HG02884 (cell line): Measurements from ENCODE around the gene OR4D9.
"Not testable (repeated sequence)": the region's sequence is repeated elsewhere in the genome, so short reads cannot be mapped to it uniquely, and the experiment has no call there.

Experiments used
- ATAC-seq: cut with Tn5 transposase; IDR thresholded peaks from one replicate; pipeline ENCODE4 v1.9.1; 2021; ENCODE audit warnings: mild to moderate bottlenecking, moderate library complexity; ENCODE audit not compliant: unreplicated experiment

OR4D9 gene

DNA sequence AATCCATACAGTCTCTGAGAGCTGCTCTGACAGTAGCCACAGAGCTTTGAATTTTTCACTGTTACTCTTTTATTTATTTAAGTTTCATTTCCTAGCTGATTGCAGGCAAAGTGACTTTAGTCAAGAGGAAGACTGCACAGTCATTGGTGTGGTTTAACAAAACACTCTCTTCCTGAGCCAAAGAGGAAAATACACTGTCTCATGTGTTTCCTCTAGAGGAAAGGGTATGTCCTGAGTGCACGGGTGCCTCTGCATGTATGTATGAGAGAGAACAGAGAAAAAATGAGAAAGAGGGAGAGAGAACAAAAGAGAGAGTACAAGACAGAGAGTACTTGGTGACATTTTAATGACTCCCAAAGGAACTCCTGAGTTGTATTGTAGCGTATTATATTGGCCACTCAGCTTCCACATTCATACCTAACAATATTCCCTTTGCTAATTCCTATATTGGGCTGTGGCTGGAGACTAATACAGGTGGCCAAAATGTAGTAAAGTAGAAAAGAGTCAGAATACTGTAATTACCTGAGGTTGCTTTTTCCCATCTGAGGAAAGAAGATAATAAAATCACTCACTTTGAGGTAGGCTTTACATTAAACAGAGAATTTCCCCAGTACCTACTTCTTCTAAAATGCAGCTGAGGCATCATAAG, at the start of gene OR4D9:
OR4D9 (plus strand) TSS at position 599 of the 649 bp plus-strand sequence. CDS start 3,374 bp downstream, outside the sequence.
- no peak for ATAC-seq

DNA sequence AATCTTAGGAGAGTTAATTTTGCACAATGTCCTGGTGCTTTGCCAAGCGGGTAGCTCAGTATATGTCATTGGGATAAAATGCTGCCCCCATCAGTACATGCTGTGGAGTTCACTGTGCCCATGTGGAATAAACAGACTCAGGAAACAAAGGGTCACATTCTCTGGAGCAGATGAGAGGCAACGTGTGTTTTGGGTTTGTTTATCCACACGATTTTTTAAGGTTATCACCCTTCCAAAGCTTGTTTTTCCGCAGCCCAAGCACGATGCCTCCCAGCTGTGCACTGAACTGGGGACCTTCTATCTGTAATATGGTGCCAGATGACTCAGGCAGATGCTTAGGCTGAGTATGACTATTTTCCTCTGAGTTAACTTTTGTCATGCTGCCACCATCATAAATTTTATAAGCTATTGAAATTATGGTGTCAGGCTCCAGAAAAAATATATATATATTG, 48.1 kb upstream of the OR4D9 start:
- no peak for ATAC-seq

DNA sequence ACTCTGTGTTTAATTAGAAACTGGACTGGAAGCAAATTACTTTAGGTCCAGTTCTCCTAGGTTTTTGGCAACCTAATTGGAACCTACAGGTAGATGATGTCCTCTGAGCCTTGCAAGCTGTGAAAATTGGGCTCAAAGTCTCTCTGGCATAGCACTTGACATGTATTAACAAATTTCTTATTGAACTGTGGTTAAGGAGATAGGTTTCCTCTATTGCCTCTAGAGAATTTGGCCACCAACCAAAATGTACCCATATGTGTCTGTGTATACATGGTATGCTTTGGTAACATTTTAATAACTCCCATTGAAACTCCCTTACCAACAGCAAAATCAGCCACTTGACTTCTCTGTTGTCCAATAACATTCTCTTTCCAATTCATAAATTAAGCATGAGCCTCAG, 38.3 kb upstream of the OR4D9 start, which contains the start of gene OR4D10:
OR4D10 (plus strand) TSS at position 301 of the 400 bp plus-strand sequence. CDS start 4,115 bp downstream, outside the sequence.
- no peak for ATAC-seq

GRCh38 chr11:59475176-59475575, 36.2 kb upstream of the OR4D9 start:
- no peak for ATAC-seq

GRCh38 chr11:59479906-59480305, 31.4 kb upstream of the OR4D9 start:
- ATAC-seq = no peak

DNA sequence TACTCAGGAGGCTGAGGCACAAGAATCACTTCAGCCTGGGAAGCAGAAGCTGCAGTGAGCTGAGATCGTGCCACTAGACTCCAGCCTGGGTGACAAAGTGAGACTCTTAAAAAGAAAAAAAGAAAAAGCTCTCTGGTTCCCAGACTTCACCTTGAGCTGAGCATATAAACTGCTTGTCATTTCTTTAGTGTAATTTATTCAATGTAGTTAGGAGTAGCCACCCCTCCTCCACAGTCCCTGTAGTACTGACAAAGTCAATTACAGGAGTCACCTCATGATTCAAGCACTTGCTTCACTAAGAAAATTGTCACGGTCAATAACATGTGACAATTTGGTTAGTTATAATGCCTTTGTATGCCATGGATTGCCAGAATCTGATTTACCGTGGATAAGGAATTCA, 31.0 kb upstream of the OR4D9 start:
- no peak for ATAC-seq

- peak; percentile 62 for ATAC-seq
These were observed 9.4 kb upstream of the OR4D9 start for GRCh38 chr11:59501931-59502330.

DNA sequence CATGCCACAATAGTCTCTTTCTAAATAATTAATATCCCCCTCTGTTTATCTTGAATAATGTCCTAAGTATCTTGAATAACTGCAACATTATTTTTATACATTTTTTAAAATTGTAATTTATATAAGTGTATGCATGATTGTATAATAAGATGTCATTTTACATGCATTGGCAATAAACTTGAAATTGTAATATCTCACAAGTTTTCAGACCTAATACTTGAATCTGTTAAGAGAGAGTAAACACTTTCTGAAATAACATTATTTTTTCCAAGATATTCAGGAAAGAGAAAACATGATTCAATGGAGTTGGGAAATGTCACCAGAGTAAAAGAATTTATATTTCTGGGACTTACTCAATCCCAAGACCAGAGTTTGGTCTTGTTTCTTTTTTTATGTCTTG, 8.1 kb upstream of the OR4D9 start, which contains the start of gene OR4D11:
OR4D11 (plus strand) TSS at position 301 of the 400 bp plus-strand sequence; CDS start at position 301, 0 bp downstream.
- ATAC-seq = no peak

GRCh38 chr11:59511675-59512074, 336 bp downstream of the OR4D9 start:
- no peak for ATAC-seq

GRCh38 chr11:59520139-59520538, 8.8 kb downstream of the OR4D9 start:
- not testable (repeated sequence) for ATAC-seq

DNA sequence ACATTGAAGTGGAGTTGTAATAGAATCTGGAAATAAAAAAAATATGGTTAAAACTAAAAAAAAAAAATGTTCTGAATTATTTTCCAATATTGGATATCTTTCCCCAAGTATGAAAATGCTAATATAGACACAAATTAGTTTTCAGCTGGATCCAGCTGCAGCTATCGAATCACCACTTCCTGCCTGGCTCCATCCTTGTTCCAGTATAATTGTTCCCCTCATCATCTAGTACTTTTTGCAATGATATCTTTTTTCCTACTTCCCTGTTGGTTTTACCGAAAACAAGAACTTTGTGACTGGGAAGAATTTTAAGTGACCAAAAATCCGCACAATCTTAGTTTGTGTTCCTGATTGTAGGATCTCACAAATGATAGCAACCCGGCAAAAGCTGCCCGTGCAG, 9.4 kb downstream of the OR4D9 start:
- no peak for ATAC-seq

DNA sequence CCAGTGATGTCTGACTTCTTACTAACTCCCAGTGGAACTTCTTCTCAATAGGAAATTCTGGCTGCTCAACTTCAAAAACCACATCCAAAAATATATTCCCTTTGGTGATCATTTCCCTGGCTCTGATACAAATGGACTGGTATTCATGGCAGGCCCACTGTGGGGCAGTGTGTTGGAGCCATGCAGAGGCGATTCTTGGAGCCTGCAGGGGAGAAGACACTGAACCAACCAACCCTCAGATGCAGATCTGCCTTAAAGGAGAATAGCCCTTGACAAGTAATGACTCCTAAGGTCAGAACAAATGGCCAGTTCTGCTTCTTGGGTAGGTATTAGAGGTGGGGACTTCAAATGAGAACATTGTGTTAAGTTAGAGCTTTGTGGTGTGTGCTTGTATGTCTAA, 12.2 kb downstream of the OR4D9 start:
- ATAC-seq = no peak

DNA sequence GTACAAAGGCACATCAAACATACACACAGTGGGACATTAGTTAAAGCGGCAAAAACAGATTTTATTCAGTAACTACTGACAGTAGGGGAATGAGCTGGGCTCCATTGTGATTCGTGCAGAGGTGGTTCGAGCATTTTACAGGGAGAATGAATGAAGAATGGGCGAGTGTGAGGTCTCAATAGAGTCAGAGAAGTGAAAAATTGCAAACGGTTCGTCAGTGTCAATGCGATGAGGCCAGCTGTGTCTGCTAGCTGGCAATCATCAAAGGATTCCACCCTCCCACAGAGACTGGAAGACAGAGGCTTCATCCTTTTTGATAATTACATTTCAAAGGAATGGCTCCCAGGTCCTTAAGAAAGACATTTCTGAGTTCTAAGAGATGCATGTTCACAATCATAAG, 17.4 kb downstream of the OR4D9 start:
- no peak for ATAC-seq

DNA sequence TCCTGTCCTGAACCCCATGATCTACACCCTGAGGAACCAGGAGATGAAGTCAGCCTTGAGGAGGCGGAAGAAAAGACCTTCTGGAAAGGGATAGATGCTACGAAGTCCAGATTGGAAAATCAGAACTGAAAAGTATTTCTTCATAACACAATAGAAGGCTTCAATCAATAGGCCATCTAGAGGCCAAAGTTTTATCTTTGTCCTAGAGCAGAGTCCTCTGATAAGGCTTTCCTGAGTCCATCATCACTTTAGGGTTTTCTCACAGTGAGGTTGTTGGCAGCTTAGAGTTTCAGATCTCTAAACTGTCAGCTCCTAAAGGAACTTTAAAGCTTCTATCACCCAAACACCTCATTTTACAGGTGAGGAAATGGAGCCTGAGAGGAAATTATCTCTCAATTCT, 21.3 kb downstream of the OR4D9 start:
- no peak for ATAC-seq

DNA sequence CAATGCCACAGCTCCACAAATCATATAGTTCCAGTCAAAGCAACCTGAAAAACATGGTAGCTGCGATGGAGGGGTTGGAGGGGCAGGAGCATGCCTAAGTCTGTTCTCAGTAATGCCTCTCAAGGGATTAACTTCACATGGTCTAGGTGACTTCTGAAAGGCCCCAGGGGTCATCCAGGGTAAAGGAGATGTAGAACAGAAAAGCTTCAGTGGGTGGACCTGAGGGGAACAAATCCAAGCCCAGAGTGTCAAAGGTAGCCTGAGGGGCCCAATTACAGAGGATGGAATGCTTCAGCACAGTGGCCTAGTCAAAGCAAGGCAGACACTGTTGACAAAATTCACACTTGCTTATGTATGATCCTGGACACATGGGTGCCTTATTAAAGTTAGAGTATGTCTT, 23.3 kb downstream of the OR4D9 start:
- no peak for ATAC-seq

- ATAC-seq = no peak
These were observed 30.9 kb downstream of the OR4D9 start for GRCh38 chr11:59542142-59542810.

DNA sequence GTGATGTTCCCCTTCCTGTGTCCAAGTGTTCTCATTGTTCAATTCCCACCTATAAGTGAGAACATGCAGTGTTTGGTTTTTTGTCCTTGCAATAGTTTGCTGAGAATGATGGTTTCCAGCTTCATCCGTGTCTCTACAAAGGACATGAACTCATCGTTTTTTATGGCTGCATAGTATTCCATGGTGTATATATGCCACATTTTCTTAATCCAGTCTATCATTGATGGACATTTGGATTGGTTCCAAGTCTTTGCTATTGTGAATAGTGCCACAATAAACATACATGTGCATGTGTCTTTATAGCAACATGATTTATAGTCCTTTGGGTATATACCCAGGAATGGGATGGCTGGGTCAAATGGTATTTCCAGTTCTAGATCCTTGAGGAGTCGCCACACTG, 32.4 kb downstream of the OR4D9 start:
- not testable (repeated sequence) for ATAC-seq

DNA sequence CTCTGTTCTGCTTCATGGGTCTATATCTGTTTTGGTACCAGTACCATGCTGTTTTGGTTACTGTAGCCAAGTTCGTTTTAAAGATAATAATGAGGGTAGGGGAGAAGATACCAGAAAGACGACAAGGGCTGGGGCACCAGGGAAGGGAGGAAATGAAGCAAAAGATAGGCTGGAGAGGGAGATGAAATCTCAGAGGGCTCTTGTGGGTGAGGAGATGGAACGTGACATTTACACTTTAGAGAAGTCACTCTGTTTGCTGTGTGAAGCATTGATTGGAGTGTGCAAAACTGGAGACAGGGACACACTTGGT, 33.5 kb downstream of the OR4D9 start:
- no peak for ATAC-seq

GRCh38 chr11:59545179-59546020, 34.1 kb downstream of the OR4D9 start:
- no peak for ATAC-seq

DNA sequence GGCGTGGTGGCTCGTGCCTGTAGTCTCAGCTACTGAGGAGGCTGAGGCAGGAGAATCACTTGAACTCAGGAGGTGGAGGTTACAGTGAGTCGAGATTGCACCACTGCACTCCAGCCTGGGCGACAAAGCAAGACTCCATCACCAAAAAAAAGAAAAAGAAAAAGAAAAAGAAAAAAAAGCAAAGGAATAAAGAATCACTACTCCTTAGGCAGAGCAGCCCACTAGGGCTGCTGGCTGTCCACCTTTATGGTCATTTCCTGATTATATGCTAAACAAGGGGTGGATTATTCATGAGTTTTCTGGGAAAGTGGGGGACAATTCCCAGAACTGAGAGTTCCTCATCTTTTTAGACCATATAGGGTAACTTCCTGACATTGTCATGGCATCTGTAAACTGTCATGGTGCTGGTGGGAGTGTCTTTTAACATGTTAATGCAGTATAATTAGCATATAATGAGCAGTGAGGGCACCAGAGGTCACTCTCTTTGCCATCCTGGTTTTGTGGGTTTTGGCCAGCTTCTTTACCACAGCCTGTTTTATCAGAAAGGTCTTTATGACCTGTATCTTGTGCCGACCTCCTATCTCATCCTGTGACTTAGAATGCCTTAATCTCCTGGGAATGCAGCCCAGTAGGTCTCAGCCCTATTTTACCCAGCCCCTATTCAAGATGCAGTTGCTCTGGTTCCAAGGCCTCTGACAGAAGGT, 36.4 kb downstream of the OR4D9 start:
- not testable (repeated sequence) for ATAC-seq

DNA sequence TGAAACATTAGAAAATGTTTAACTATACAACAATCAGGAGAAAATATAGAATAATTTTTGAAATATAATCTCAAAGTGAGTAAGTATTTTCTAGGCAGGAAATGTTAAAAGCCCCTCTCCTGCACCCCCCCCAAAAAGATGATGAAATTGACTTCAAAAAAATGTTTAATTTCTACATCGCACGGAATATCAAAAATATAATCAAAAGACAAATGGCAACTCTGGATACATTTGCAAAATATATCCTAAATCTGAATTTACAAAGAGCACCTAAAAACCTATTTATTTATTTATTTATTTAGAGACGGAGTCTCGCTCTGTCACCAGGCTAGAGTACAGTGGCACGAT, 36.9 kb downstream of the OR4D9 start:
- ATAC-seq = no peak
